WTC11 (cell line): ENCODE measurements around the gene LRP1. TPM values are rescaled to one million over a fixed set of nuclear protein-coding genes. Genes with fewer than 3 reads are reported as not detected.
A peak's percentile ranks its signal among the peaks of the same experiment; 100 is the strongest.

Experiments used
- ATAC-seq: fragments of 200-7000 bp; cut with Tn5 transposase; 2 replicates; pipeline ENCODE4 v1.10.0; 2021; ENCODE audit warnings: mild to moderate bottlenecking, moderate library complexity
- CTCF ChIA-PET: fragments of 300-600 bp; sonication (Branson Sonifier 250); formaldehyde crosslinking; loops from one replicate; lab custom pipeline; 2021; ENCODE audit warnings: antibody characterized with exemption; lab: Charles Lee
- POLR2A ChIA-PET: fragments of 350-600 bp; sonication (Branson Sonifier 250); formaldehyde crosslinking; loops from one replicate; lab custom pipeline; 2021; ENCODE audit warnings: antibody characterized with exemption; lab: Charles Lee
- DNase-seq: peaks from one replicate; pipeline ENCODE4 v3.0.0; 2021; ENCODE audit warnings: low spot score
- H3K27ac Mint-ChIP-seq: 2 replicates; pipeline ENCODE4 v1.8.0; 2021; ENCODE audit warnings: mixed read lengths
- H3K27me3 Mint-ChIP-seq: 2 replicates; pipeline ENCODE4 v1.8.0; 2021; ENCODE audit warnings: low read depth, mild to moderate bottlenecking, moderate library complexity, mixed read lengths
- H3K36me3 Mint-ChIP-seq: 2 replicates; pipeline ENCODE4 v1.8.0; 2021; ENCODE audit warnings: mixed read lengths
- H3K4me1 Mint-ChIP-seq: 2 replicates; pipeline ENCODE4 v1.8.0; 2022; ENCODE audit warnings: mixed read lengths
- H3K4me3 Mint-ChIP-seq: 2 replicates; pipeline ENCODE4 v1.8.0; 2021; ENCODE audit warnings: mild to moderate bottlenecking, moderate library complexity, mixed read lengths
- H3K9me3 Mint-ChIP-seq: 2 replicates; pipeline ENCODE4 v1.8.0; 2021; ENCODE audit warnings: mixed read lengths
- ARID4B ChIP-seq: sonication (generic); formaldehyde crosslinking; IDR thresholded peaks from 2 replicates; pipeline ENCODE4 v1.8.0; 2023; ENCODE audit warnings: missing genetic modification reagents, mild to moderate bottlenecking, borderline replicate concordance
- CBFB ChIP-seq: sonication (generic); formaldehyde crosslinking; IDR thresholded peaks from 2 replicates; pipeline ENCODE4 v1.8.1; 2022; ENCODE audit warnings: mild to moderate bottlenecking, low read depth, missing genetic modification reagents
- KAT7 ChIP-seq: sonication (generic); formaldehyde crosslinking; IDR thresholded peaks from 2 replicates; pipeline ENCODE4 v1.8.1; 2023; ENCODE audit warnings: missing genetic modification reagents, mild to moderate bottlenecking, borderline replicate concordance
- NFATC4 ChIP-seq: fragments of 250-450 bp; sonication (Bioruptor Pico); IDR thresholded peaks from 2 replicates; pipeline ENCODE4 v1.9.0; 2021; ENCODE audit warnings: mild to moderate bottlenecking
- NR1H2 ChIP-seq: sonication (generic); formaldehyde crosslinking; IDR thresholded peaks from 2 replicates; pipeline ENCODE4 v1.9.0; 2021; ENCODE audit warnings: mild to moderate bottlenecking, moderate library complexity, missing genetic modification reagents
- TEAD1 ChIP-seq: sonication (generic); formaldehyde crosslinking; IDR thresholded peaks from 2 replicates; pipeline ENCODE4 v1.8.0; 2022; ENCODE audit warnings: mild to moderate bottlenecking, missing genetic modification reagents
- TEAD4 ChIP-seq: sonication (generic); formaldehyde crosslinking; IDR thresholded peaks from 2 replicates; pipeline ENCODE4 v1.8.0; 2022; ENCODE audit warnings: mild to moderate bottlenecking, missing genetic modification reagents
- ZNF121 ChIP-seq: sonication (generic); formaldehyde crosslinking; IDR thresholded peaks from 2 replicates; pipeline ENCODE4 v1.8.0; 2023; ENCODE audit warnings: missing genetic modification reagents
- ZNF396 ChIP-seq: fragments of 250-450 bp; sonication (Bioruptor Pico); IDR thresholded peaks from 2 replicates; pipeline ENCODE4 v1.8.0; 2021; ENCODE audit warnings: mild to moderate bottlenecking, moderate library complexity, borderline replicate concordance
- total RNA-seq: library from RNA; stranded (reverse); gene quantifications from 3 replicates; pipeline ENCODE4 v1.2.3, GENCODE V29; 2021
- TF ChIP-seq, protein P1 (sequence below): sonication (generic); formaldehyde crosslinking; IDR thresholded peaks from 2 replicates; pipeline ENCODE4 v1.8.0; 2022; ENCODE audit warnings: mild to moderate bottlenecking, missing genetic modification reagents
- TF ChIP-seq, protein P2 (sequence below): sonication (generic); formaldehyde crosslinking; IDR thresholded peaks from 2 replicates; pipeline ENCODE4 v1.8.1; 2022; ENCODE audit warnings: missing genetic modification reagents, borderline replicate concordance
- TF ChIP-seq, protein P3 (sequence below): sonication (generic); formaldehyde crosslinking; IDR thresholded peaks from 2 replicates; pipeline ENCODE4 v1.8.1; 2023; ENCODE audit warnings: mild to moderate bottlenecking, moderate library complexity, missing genetic modification reagents
- TF ChIP-seq, protein P4 (sequence below): fragments of 250-450 bp; sonication (Bioruptor Pico); IDR thresholded peaks from 2 replicates; pipeline ENCODE4 v2.1.2; 2022; ENCODE audit warnings: mild to moderate bottlenecking, moderate library complexity
- TF ChIP-seq, protein P5 (sequence below): fragments of 250-450 bp; sonication (Bioruptor Pico); IDR thresholded peaks from 2 replicates; pipeline ENCODE4 v1.8.0; 2021; ENCODE audit warnings: mild to moderate bottlenecking

The LRP1 gene
- total RNA-seq, 1 experiment from 2014 or later = 120 TPM

DNA sequence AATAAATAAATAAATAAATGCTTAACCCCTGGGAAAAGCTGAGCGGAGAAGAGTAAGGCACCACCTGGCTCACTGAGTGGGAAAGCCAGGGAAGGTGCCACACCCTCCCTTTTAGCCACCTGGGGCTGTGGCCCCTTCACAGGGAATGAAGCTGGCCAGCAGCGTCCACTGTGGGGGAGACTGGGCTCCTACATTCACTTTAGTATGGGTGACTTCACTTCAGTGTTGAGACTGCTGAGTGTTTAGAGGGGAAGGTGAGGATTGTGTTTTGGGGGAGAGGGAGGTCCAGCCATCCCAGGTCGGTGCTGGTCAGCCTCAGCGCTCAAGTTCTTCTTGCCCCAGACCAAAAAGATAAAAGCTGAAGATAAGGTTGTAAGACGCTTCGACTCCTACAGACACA lies 37.8 kb upstream of the LRP1 start (continued):
- TF ChIP-seq ZNF396 (CRISPR knock-in tag) = no peak
- TF ChIP-seq, protein P1, sequence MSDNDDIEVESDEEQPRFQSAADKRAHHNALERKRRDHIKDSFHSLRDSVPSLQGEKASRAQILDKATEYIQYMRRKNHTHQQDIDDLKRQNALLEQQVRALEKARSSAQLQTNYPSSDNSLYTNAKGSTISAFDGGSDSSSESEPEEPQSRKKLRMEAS = no peak
- TF ChIP-seq, protein P2, sequence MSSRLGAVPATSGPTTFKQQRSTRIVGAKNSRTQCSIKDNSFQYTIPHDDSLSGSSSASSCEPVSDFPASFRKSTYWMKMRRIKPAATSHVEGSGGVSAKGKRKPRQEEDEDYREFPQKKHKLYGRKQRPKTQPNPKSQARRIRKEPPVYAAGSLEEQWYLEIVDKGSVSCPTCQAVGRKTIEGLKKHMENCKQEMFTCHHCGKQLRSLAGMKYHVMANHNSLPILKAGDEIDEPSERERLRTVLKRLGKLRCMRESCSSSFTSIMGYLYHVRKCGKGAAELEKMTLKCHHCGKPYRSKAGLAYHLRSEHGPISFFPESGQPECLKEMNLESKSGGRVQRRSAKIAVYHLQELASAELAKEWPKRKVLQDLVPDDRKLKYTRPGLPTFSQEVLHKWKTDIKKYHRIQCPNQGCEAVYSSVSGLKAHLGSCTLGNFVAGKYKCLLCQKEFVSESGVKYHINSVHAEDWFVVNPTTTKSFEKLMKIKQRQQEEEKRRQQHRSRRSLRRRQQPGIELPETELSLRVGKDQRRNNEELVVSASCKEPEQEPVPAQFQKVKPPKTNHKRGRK = no peak
- TF ChIP-seq, protein P3, sequence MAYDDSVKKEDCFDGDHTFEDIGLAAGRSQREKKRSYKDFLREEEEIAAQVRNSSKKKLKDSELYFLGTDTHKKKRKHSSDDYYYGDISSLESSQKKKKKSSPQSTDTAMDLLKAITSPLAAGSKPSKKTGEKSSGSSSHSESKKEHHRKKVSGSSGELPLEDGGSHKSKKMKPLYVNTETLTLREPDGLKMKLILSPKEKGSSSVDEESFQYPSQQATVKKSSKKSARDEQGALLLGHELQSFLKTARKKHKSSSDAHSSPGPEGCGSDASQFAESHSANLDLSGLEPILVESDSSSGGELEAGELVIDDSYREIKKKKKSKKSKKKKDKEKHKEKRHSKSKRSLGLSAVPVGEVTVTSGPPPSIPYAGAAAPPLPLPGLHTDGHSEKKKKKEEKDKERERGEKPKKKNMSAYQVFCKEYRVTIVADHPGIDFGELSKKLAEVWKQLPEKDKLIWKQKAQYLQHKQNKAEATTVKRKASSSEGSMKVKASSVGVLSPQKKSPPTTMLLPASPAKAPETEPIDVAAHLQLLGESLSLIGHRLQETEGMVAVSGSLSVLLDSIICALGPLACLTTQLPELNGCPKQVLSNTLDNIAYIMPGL (CRISPR knock-in tag) = no peak

DNA sequence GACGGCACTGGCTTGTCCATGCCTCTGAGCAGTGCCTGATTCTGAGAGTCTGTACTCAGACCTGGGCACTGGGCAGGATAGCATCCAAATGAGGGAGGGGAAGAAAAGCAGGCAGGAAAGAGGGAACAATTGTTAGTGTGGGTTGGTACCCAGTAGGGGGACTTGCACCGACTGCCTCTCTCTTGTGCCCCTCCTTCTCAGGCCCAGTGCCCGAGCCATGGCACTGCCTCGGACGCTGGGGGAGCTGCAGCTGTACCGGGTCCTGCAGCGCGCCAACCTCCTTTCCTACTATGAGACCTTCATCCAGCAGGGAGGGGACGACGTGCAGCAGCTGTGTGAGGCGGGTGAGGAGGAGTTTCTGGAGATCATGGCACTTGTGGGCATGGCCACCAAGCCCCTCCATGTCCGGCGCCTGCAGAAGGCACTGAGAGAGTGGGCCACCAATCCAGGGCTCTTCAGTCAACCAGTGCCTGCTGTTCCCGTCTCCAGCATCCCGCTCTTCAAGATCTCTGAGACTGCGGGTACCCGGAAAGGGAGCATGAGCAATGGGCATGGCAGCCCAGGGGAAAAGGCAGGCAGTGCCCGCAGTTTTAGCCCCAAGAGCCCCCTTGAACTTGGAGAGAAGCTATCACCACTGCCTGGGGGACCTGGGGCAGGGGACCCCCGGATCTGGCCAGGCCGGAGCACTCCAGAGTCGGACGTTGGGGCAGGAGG lies 37.2 kb upstream of the LRP1 start:
- H3K9me3 Mint-ChIP-seq = no peaks in the 10 kb centered on the region
- H3K27me3 Mint-ChIP-seq = no peaks in the 10 kb centered on the region; the same call in 1 of the 2 replicates
- ChIA-PET POLR2A (no interaction called here), CTCF (interaction anchor here (0.6 to 8.7 kb wide), 8 partner anchors 11 to 122 kb away, joined by 3 to 219 read pairs (median 14); partner anchors contain the start of genes NEMP1 and STAT6)
- no peak overlapping the region; the same call in 1 of the 2 replicates for H3K27ac Mint-ChIP-seq
- TF ChIP-seq KAT7 (CRISPR knock-in tag) = no peak
- TF ChIP-seq, protein P4, sequence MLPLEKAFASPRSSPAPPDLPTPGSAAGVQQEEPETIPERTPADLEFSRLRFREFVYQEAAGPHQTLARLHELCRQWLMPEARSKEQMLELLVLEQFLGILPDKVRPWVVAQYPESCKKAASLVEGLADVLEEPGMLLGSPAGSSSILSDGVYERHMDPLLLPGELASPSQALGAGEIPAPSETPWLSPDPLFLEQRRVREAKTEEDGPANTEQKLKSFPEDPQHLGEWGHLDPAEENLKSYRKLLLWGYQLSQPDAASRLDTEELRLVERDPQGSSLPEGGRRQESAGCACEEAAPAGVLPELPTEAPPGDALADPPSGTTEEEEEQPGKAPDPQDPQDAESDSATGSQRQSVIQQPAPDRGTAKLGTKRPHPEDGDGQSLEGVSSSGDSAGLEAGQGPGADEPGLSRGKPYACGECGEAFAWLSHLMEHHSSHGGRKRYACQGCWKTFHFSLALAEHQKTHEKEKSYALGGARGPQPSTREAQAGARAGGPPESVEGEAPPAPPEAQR = no peak
- no peak for TF ChIP-seq NR1H2 (CRISPR knock-in tag)
- DNase-seq (no peak), ATAC-seq (no peak)
- peak overlapping the region; percentile 88 for H3K4me3 Mint-ChIP-seq
- H3K4me1 Mint-ChIP-seq = peaks cover 42% of the 10 kb centered on the region
- peaks cover 19% of the 10 kb centered on the region for H3K36me3 Mint-ChIP-seq

DNA sequence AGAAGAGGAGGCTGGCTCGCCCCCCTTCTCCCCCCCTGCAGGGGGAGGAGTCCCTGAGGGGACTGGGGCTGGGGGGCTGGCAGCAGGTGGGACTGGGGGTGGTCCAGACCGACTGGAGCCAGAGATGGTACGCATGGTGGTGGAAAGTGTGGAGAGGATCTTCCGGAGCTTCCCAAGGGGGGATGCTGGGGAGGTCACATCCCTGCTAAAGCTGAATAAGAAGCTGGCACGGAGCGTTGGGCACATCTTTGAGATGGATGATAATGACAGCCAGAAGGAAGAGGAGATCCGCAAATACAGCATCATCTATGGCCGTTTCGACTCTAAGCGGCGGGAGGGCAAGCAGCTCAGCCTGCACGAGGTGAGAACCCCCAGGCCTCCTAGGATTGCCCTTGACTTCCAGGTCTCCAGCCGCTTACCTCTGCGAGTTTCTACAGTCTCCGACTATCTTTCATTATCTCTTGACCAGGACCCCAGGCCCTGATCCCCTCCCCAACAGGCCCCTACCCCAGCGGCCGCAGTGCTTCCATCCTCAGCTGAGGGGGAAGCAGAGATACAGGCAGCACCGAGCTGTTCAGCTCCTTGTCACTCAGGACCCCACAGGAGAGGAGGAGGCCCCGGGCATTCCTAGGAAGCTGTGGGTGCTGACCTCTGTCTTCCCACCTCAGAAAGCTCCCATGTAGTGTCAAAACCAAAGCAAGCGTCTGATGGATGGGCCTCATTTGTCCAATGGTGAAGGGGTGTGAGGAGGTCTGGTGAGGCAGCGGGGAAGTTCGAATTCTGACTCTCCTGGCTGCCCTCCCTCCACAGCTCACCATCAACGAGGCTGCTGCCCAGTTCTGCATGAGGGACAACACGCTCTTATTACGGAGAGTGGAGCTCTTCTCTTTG lies 36.4 kb upstream of the LRP1 start:
- no peak for ATAC-seq
- POLR2A ChIA-PET = interaction anchor here (0.9 to 1.4 kb wide), 3 partner anchors 12 to 20 kb away, joined by 4 to 11 read pairs (median 5); partner anchors contain the start of genes NEMP1 and STAT6
- no peak overlapping the region for H3K27ac Mint-ChIP-seq
- no peaks in the 10 kb centered on the region for H3K9me3 Mint-ChIP-seq
- no peak for DNase-seq
- TF ChIP-seq NR1H2 (CRISPR knock-in tag) (no peak), CBFB (CRISPR knock-in tag) (no peak)
- peaks cover 27% of the 10 kb centered on the region for H3K36me3 Mint-ChIP-seq
- no peaks in the 10 kb centered on the region; the same call in 1 of the 2 replicates for H3K27me3 Mint-ChIP-seq
- CTCF ChIA-PET = interaction anchor here (0.6 to 8.7 kb wide), 12 partner anchors 8 to 495 kb away, joined by 3 to 219 read pairs (median 6); partner anchors contain the start of genes NEMP1 and STAT6
- peaks cover 37% of the 10 kb centered on the region for H3K4me1 Mint-ChIP-seq
- H3K4me3 Mint-ChIP-seq = no peak overlapping the region

DNA sequence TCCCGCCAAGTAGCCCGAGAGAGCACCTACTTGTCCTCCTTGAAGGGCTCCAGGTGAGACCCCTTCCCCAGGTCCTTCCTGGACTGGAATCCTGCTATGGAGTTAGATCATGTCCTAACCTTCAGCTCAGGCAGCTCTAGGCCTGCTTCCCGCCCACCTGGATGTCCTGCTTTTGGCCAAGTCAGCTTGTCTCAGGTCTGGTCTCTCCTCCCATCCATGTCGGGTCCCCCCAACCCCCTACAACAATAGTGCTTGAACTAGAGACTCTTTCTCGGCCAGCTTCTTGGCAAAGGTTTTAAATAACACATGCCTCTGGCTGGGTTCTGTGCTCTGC lies 35.8 kb upstream of the LRP1 start:
- no peak for DNase-seq
- POLR2A ChIA-PET = interaction anchor here (0.9 to 1.4 kb wide), 3 partner anchors 11 to 19 kb away, joined by 4 to 11 read pairs (median 5); partner anchors contain the start of genes NEMP1 and STAT6
- Mint-ChIP-seq H3K4me1 (peaks cover 37% of the 10 kb centered on the region), H3K36me3 (peaks cover 31% of the 10 kb centered on the region), H3K27ac (peak overlapping the region; percentile 45; the same call in 1 of the 2 replicates), H3K4me3 (no peak overlapping the region), H3K9me3 (no peaks in the 10 kb centered on the region), H3K27me3 (no peaks in the 10 kb centered on the region; the same call in 1 of the 2 replicates)
- no peak for ATAC-seq
- CTCF ChIA-PET = interaction anchor here (0.6 to 8.7 kb wide), 14 partner anchors 8 to 495 kb away, joined by 3 to 219 read pairs (median 8); partner anchors contain the start of genes NEMP1 and STAT6
- TF ChIP-seq ARID4B (CRISPR knock-in tag) (no peak), ZNF121 (CRISPR knock-in tag) (no peak), TEAD4 (CRISPR knock-in tag) (no peak), TEAD1 (CRISPR knock-in tag) (no peak), NFATC4 (CRISPR knock-in tag) (no peak), NR1H2 (CRISPR knock-in tag) (no peak)
- TF ChIP-seq, protein P5, sequence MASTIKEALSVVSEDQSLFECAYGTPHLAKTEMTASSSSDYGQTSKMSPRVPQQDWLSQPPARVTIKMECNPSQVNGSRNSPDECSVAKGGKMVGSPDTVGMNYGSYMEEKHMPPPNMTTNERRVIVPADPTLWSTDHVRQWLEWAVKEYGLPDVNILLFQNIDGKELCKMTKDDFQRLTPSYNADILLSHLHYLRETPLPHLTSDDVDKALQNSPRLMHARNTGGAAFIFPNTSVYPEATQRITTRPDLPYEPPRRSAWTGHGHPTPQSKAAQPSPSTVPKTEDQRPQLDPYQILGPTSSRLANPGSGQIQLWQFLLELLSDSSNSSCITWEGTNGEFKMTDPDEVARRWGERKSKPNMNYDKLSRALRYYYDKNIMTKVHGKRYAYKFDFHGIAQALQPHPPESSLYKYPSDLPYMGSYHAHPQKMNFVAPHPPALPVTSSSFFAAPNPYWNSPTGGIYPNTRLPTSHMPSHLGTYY (CRISPR knock-in tag) = no peak
